Suprapubic skin (tissue), 4 donors: ENCODE data around the gene LRRC47.

Experiments
- EP300 ChIP-seq: sonication (generic); formaldehyde crosslinking; IDR thresholded peaks from one replicate; pipeline ENCODE4 v1.6.1; 2017; ENCODE audit warnings: antibody characterized with exemption
- POLR2AphosphoS5 ChIP-seq, 3 donors: sonication (generic); formaldehyde crosslinking; IDR thresholded peaks; one replicate each; pipeline ENCODE4 v1.6.1; 2017; ENCODE audit warnings: antibody characterized with exemption in 3 of 3

DNA sequence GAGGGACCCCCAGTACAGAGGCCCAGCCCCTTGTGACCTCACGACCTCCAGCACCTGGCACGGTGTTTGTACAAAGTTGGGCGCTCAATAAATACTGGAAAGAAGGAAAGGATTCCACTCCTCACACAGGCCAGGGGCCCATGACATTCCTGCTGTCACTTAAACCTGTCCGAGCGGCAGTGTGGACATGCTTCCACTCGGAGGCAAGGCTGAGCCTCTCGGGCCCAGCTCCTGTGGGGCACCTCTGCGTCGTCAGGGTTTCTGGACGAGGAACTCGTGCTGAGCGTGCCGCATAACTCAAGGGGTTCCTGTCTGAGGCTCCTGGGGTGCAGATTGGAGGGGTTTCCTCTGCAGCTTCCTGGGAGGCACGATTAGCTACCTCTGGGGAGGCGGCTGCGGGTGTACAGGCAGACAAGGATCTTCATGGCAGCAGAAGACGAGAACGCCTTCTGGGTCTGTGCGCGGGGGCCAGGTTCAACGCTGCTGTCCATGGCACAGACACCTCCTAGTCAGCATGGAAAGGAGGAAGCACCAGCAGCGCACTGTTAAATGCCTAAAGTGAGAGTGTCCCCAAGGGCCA lies 27.4 kb downstream of the LRRC47 start:
- TF ChIP-seq POLR2AphosphoS5 (IDR thresholded peaks at IDR 0.05) (no peak), EP300 (no peak)
